Measurements from ENCODE around the gene CTNNA2. TPM values are rescaled to one million over a fixed set of nuclear protein-coding genes. Genes with fewer than 3 reads are reported as not detected.
"Not testable (repeated sequence)": the region's sequence is repeated elsewhere in the genome, so short reads cannot be mapped to it uniquely, and the experiment has no call there.

The CTNNA2 gene
- total RNA-seq, 6 experiments from 2014 or later: 0.44 TPM; not detected in 5

GRCh38 chr2:80086831-80087230, 574.0 kb downstream of the CTNNA2 start:
- H3K36me3 ChIP-seq: no peaks in the 10 kb centered on the region
- H3K4me1 ChIP-seq: no peaks in the 10 kb centered on the region
- H3K9me3 ChIP-seq: no peaks in the 10 kb centered on the region
- 52% methylated on average over 2 of the region's 2 CpGs for WGBS (ENCODE audit: insufficient coverage, low coverage, low lambda C conversion rate, missing lambda C conversion rate)
- intact Hi-C loops (cut with DNase I): no loop called here
- no peak overlapping the region for H3K4me3 ChIP-seq
- no peak for DNase-seq
- no peak for ATAC-seq
- no peak overlapping the region for H3K27ac ChIP-seq
- TF ChIP-seq POLR2A (IDR thresholded peaks at IDR 0.05) (no peak), CTCF (IDR thresholded peaks at IDR 0.05) (no peak)
- H3K27me3 ChIP-seq: no peaks in the 10 kb centered on the region

- no peaks in the 10 kb centered on the region for H3K27me3 ChIP-seq
- DNase-seq (no peak), ATAC-seq (no peak)
- TF ChIP-seq POLR2A (IDR thresholded peaks at IDR 0.05): no peak
- TF ChIP-seq CTCF (IDR thresholded peaks at IDR 0.05): no peak
- H3K27ac ChIP-seq: no peak overlapping the region
- no peaks in the 10 kb centered on the region for H3K36me3 ChIP-seq
- intact Hi-C loops (cut with DNase I): no loop called here
- H3K4me1 ChIP-seq: no peaks in the 10 kb centered on the region
- 25% methylated on average over 3 of the region's 4 CpGs for WGBS (ENCODE audit: insufficient coverage, low coverage, low lambda C conversion rate, missing lambda C conversion rate)
- no peak overlapping the region for H3K4me3 ChIP-seq
- H3K9me3 ChIP-seq: no peaks in the 10 kb centered on the region
These were observed 578.4 kb downstream of the CTNNA2 start for GRCh38 chr2:80091237-80091636.

GRCh38 chr2:80092474-80092873, 579.6 kb downstream of the CTNNA2 start:
- no peak for ATAC-seq
- DNase-seq: no peak
- Histone ChIP-seq H3K27ac (no peak overlapping the region), H3K4me3 (no peak overlapping the region), H3K4me1 (no peaks in the 10 kb centered on the region), H3K27me3 (no peaks in the 10 kb centered on the region), H3K9me3 (no peaks in the 10 kb centered on the region), H3K36me3 (no peaks in the 10 kb centered on the region)
- intact Hi-C loops (cut with DNase I): no loop called here
- TF ChIP-seq CTCF (IDR thresholded peaks at IDR 0.05) (no peak), POLR2A (IDR thresholded peaks at IDR 0.05) (no peak)

- H3K4me3 ChIP-seq; intact Hi-C loops (cut with DNase I): not testable (repeated sequence)
These were observed 585.7 kb downstream of the CTNNA2 start for GRCh38 chr2:80098503-80098902.

GRCh38 chr2:80102026-80102425, 589.2 kb downstream of the CTNNA2 start:
- Histone ChIP-seq H3K9me3 (no peaks in the 10 kb centered on the region), H3K4me3 (no peak overlapping the region), H3K27me3 (no peaks in the 10 kb centered on the region), H3K27ac (no peak overlapping the region), H3K36me3 (no peaks in the 10 kb centered on the region), H3K4me1 (no peaks in the 10 kb centered on the region)
- intact Hi-C loops (cut with DNase I): no loop called here
- WGBS (ENCODE audit: insufficient coverage, low coverage, low lambda C conversion rate, missing lambda C conversion rate): 85% methylated on average over 1 of the region's 1 CpG
- ATAC-seq (no peak), DNase-seq (no peak)
- TF ChIP-seq POLR2A (IDR thresholded peaks at IDR 0.05) (no peak), CTCF (IDR thresholded peaks at IDR 0.05) (no peak)

More at GRCh38 chr2:80098503-80098902, 585.7 kb downstream of the CTNNA2 start:
- not testable (repeated sequence) for DNase-seq, ATAC-seq, H3K27ac ChIP-seq, H3K9me3 ChIP-seq, H3K27me3 ChIP-seq, H3K4me1 ChIP-seq, H3K36me3 ChIP-seq
- 51% methylated on average over 5 of the region's 12 CpGs for WGBS (ENCODE audit: insufficient coverage, low coverage, low lambda C conversion rate, missing lambda C conversion rate)

All from right lobe of liver (tissue), 6 donors.